HEK293T (cell line): ENCODE data around the gene SURF4.

Experiments
- BHLHE40 ChIP-seq: fragments of 450-650 bp; IDR thresholded peaks from 2 replicates; pipeline ENCODE4 v1.6.1; 2016; ENCODE audit warnings: mild to moderate bottlenecking, moderate library complexity, borderline replicate concordance
- ELF4 ChIP-seq: fragments of 450-650 bp; IDR thresholded peaks from 2 replicates; pipeline ENCODE4 v1.6.1; 2017; ENCODE audit warnings: antibody characterized with exemption
- FOXA1 ChIP-seq: fragments of 450-650 bp; IDR thresholded peaks from 2 replicates; pipeline ENCODE4 v1.6.1; 2016; ENCODE audit warnings: mild to moderate bottlenecking
- FOXK2 ChIP-seq: fragments of 450-650 bp; IDR thresholded peaks from 2 replicates; pipeline ENCODE4 v1.6.1; 2016; ENCODE audit warnings: mild to moderate bottlenecking
- FOXM1 ChIP-seq: fragments of 450-650 bp; IDR thresholded peaks from 2 replicates; pipeline ENCODE4 v1.6.1; 2017; ENCODE audit warnings: mild to moderate bottlenecking, borderline replicate concordance
- L3MBTL2 ChIP-seq: fragments of 450-650 bp; conservative IDR thresholded peaks from 2 replicates; pipeline ENCODE4 v1.6.1; 2016; ENCODE audit warnings: mild to moderate bottlenecking
- LEF1 ChIP-seq: fragments of 450-650 bp; IDR thresholded peaks from 2 replicates; pipeline ENCODE4 v1.6.1; 2017; ENCODE audit warnings: mild to moderate bottlenecking, borderline replicate concordance
- NFRKB ChIP-seq: fragments of 450-650 bp; IDR thresholded peaks from 2 replicates; pipeline ENCODE4 v1.6.1; 2016; ENCODE audit warnings: mild to moderate bottlenecking, moderate library complexity
- SP1 ChIP-seq: fragments of 450-650 bp; IDR thresholded peaks from 2 replicates; pipeline ENCODE4 v1.6.1; 2017
- SUZ12 ChIP-seq: fragments of 450-650 bp; IDR thresholded peaks from 2 replicates; pipeline ENCODE4 v1.6.1; 2016; ENCODE audit warnings: mild to moderate bottlenecking
- TARDBP ChIP-seq: fragments of 450-650 bp; IDR thresholded peaks from 2 replicates; pipeline ENCODE4 v1.6.1; 2016
- ZNF384 ChIP-seq: fragments of 450-650 bp; IDR thresholded peaks from 2 replicates; pipeline ENCODE4 v1.6.1; 2016
- TF ChIP-seq, protein P1 (sequence below): fragments of 450-650 bp; IDR thresholded peaks from 2 replicates; pipeline ENCODE4 v1.6.1; 2016

DNA sequence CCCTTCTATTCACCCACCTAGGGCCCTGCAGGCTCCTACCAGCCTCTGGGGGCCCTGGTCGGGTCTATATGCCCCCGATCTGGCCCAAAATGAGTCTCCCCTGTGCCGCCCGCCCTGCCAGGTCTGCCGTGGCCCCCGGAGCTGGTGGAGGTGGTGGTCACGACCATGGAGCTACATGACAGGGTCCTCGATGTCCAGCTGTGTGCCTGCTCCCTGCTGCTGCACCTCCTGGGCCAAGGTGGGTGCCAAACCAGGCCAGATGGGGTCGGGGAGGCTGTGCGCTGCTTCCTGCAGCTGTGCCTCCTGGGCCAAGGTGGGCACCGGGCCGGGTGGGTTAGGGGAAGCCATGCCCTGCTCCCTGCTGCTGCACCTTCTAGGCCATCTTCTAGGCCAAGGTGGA is 24.4 kb upstream of the SURF4 start:
- no peak for TF ChIP-seq TARDBP
- no peak for TF ChIP-seq FOXA1
- no peak for TF ChIP-seq FOXK2
- no peak for TF ChIP-seq SP1
- TF ChIP-seq FOXM1, result no peak
- no peak for TF ChIP-seq SUZ12
- TF ChIP-seq NFRKB, result no peak
- TF ChIP-seq, protein P1, sequence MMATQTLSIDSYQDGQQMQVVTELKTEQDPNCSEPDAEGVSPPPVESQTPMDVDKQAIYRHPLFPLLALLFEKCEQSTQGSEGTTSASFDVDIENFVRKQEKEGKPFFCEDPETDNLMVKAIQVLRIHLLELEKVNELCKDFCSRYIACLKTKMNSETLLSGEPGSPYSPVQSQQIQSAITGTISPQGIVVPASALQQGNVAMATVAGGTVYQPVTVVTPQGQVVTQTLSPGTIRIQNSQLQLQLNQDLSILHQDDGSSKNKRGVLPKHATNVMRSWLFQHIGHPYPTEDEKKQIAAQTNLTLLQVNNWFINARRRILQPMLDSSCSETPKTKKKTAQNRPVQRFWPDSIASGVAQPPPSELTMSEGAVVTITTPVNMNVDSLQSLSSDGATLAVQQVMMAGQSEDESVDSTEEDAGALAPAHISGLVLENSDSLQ, result no peak
- no peak for TF ChIP-seq BHLHE40
- TF ChIP-seq ZNF384, result no peak
- no peak for TF ChIP-seq ELF4
- TF ChIP-seq L3MBTL2, result no peak
- no peak for TF ChIP-seq LEF1
